Stimulated activated memory B cell treated with anti-CD40 and anti-IgM and Interleukin-4, amounts not matched to agents 10 μg/mL and 1 μg/mL and 100 μg/mL, for 72 hours (primary cell): Measurements from ENCODE around the gene MAP4K1.

ENCODE experiments used
- ATAC-seq: fragments of 150-1000 bp; cut with Tn5 transposase; 2 replicates; pipeline ENCODE4 v1.10.0; 2021
- H3K27ac Mint-ChIP-seq: one replicate; pipeline ENCODE4 v1.8.0; 2022; ENCODE audit warnings: mild to moderate bottlenecking, mixed read lengths
- H3K27me3 Mint-ChIP-seq: one replicate; pipeline ENCODE4 v1.8.0; 2022; ENCODE audit warnings: mixed read lengths
- H3K36me3 Mint-ChIP-seq: one replicate; pipeline ENCODE4 v1.8.0; 2022; ENCODE audit warnings: mixed read lengths
- H3K4me1 Mint-ChIP-seq: one replicate; pipeline ENCODE4 v1.8.0; 2022; ENCODE audit warnings: mixed read lengths
- H3K4me3 Mint-ChIP-seq: one replicate; pipeline ENCODE4 v1.8.0; 2022; ENCODE audit warnings: mild to moderate bottlenecking, moderate library complexity, mixed read lengths
- H3K9me3 Mint-ChIP-seq: one replicate; pipeline ENCODE4 v1.8.0; 2022; ENCODE audit warnings: mixed read lengths

Gene MAP4K1

GRCh38 chr19:38538386-38538785, 79.4 kb downstream of the MAP4K1 start:
- Mint-ChIP-seq H3K36me3 (peaks cover 11% of the 10 kb centered on the region), H3K27ac (peak overlapping the region; percentile 85), H3K4me1 (peaks cover 19% of the 10 kb centered on the region), H3K27me3 (peaks cover 32% of the 10 kb centered on the region), H3K9me3 (peaks cover 12% of the 10 kb centered on the region), H3K4me3 (no peak overlapping the region)
- no peak for ATAC-seq
